Measurements from ENCODE around the gene TNPO2. TPM values are rescaled to one million over a fixed set of nuclear protein-coding genes. Genes with fewer than 3 reads are reported as not detected.

The TNPO2 gene
- 31.5 and 39.0 TPM in 2 replicates for polyA plus RNA-seq

DNA sequence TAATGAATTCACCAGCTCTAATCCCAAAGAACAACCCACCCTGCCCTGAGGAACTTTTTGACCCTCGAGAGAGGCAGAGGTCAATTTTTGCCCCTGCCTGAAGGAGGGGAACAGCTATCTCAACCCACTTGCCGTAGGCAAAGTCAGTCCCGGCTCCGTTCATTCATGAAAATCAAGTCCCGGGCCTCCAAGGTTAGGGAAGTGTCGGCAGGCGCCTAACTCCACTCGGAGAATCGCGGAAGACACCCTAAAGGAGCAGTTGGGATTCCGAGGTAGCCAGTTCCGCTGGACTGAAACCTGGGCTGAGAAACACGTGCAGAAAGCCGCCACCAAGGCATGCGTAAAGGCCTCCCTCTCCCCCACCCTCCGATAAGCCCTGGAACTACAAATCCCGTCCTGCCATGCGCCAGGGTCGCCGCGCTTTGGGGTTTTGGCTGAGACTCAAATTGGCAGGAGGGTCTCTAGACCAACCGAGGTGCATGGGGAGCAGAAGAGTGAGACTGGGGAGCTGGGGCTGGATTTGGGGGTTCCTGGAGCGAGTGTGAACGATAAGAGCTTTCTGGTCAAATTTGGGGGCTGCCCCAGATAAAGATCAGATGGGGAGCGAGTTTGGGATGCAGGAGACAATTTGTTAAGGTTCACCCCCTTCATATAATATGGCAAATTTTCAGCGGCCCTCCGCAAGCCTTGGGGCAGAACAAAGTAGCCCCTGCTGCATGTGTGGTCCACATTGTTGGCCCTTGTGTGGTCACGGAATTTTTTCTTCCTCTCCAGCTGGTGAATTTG, at the start of gene TNPO2:
TNPO2 (minus strand) TSS at position 292 of the 786 bp plus-strand sequence. CDS start 2,955 bp downstream, outside the sequence.

DNA sequence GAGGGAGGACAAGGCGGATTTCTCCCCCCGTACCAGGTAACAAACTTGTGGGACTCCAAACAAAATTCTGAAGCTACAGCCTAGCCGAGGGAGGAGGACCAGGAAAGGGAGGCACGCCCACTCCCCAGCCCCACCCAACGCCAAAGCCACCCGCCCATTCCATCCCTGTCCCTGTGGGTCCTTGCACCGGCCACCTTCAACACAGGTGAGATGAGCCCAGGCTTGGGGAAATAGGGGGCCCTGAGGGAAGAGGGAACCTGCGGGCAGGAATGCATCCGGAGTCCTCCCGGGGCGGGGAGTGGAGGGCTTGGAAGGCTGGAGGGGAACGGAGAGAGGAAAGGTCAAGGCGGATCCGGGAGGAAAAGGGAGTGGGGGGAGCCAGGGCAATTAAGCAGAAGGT, 27.9 kb upstream of the TNPO2 start, which contains the start of gene BEST2:
BEST2 (plus strand) TSS at position 157 of the 400 bp plus-strand sequence. CDS start 802 bp downstream, outside the sequence.

DNA sequence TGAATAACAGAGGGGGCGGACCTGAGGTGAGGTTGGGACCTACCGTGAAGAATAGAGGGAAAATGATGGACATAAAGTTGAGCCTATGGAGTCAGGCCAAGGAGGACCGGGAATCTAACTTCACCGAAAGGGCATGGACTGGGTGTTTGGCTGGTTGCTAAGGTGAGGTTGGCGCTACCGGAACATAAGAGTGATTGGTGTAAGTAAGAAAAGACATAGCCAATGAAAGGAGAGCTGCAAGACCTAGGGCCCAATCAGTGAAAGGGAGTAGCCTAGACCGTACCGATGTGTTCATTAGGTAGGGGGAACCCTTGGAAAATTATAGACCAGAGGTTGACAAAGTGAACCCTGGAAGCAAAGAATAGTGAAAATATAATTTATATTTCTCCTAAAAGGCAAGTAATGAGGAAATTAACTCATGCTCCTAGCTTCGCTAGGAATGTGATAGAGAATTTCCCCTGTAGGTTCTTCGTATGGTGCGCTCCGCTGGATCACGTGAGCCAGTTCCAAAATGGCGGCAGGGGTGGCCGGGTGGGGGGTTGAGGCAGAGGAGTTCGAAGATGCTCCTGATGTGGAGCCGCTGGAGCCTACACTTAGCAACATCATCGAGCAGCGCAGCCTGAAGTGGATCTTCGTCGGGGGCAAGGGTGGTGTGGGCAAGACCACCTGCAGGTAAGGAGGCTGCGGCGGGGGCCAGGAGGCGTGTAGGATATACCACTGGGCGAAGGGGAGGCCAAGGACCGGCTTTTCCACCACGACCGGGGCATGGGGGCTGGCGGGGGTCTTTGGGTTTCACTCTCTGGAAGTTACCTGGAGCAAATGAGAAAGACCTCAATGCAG, 13.5 kb upstream of the TNPO2 start, which contains the start of gene GET3:
GET3 (plus strand) TSS at position 503 of the 840 bp plus-strand sequence; CDS start at position 512, 9 bp downstream.

DNA sequence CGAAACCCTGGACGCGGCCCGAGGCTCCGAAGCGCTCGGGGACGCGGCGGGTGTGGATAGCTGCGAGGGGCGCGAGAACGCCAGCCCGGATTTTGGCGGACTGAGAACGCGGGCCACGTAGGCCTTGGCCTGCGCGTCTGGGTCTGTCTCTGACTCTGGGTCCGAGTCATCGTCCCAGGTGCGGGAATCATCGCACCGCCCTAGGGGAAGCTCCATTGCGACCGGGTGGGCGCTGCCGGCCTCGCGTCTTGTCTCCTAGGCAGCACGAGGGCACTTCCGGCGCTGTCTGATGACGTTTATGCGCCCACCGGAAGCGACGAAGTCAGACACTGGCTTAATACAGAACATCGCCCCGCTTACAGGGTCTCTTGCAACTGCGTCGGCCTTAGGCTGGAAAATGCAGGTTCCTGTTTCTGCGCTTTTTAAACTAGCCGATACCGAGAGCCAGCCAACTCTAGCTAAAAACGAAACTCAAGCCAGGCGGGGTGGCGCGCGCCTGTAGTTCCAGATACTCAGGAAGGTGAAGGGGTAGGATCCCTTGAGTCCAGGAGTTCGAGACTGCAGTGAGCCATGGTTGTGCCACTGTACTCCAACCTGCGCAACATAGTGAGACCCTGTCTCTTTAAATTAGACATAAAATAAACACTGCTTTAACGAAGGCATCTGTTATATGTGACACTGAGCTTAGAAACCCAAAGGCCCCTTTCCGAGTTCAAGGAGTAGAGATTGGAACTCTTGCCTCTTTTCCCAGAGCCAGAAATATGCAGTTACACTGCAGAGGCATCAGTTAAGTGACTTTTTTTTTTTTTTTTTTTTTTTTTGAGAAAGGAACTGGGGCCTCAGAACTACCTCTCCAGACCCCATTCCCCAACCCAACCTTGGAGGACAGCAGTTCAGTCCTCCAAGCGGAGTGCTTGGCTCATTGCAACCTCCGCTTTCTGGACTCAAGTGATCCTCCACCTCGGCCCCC, 27.1 kb downstream of the TNPO2 start, which contains the start of gene FBXW9:
FBXW9 (minus strand) TSS at position 266 of the 970 bp plus-strand sequence; CDS start at position 216, 50 bp downstream.

DNA sequence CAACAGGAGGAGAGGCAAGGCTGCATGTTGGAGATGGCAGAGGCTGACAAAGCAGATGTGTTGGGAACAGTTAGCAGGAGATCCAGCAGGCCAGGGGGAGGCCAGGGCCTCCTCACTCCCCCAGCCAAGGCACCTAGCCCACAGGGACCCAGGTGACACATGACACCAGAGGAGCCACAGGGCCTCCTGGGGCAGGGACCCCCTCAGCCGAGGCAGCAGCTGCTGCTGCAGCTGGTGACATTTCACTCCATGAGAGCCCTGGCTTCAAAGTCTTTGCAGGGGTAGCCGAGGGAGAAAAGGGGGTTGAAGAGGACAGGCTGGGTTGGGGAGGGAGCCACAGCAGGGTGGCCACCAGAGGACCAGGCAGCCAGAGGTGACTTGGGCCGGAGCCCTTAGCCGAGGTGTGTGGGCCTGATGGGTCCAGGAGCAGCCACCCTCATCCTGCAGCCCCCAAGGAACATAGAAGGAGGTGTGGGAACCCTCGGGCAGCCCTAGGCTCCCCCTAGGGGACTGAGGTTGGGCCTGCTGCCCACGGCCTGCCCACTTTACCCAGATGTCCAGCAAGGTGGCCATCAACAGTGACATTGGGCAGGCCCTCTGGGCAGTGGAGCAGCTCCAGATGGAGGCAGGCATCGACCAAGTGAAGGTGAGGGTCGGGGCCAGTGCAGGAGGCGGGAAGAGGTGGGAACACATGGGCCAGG, 36.1 kb downstream of the TNPO2 start, which contains the start of gene GNG14:
GNG14 (plus strand) TSS at position 503 of the 701 bp plus-strand sequence; CDS start at position 554, 51 bp downstream.

DNA sequence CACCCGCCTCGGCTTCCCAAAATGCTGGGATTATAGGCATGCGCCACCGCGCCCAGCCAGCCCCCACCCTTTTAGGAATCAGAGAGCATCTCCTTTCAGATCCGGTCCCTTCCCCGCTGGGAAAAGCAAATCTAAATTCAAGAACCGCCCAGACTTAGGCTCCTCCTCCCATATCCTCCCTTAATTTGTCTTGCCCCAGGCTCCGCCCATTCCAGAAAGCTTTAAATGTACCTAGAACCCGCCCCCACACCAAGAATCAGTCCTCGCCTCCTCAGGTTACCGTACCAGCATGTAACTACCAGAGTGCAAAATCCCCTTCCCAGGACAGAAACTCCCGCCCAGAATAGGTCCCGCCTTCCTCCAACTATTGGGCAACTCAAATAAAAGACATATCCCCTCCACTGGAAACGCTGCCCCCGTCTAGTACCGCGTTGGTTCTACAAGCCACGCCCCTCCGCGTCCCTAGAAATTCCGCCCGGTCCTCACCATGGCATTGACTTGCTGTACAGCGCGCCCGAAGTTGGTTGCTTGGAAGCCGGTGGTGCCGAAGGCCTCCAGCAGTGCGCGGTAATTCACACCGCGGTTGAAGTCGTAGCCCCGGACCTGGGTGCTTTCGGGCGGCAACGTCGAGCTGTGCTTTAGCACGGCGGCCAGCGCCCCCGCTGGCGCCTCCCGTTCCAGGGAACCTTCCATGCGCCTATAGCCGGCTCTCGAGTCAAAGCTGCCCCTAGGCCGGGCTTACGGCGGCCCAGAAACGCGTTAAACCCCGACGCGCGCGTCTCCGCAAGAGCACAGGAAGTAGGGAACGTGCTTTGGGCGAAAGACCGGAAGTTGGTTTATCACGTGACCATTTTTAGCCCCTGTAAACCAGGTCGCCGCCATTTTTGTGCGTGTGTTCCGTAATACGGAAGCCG, 42.4 kb downstream of the TNPO2 start, which contains the start of gene DHPS:
DHPS (minus strand) TSS at position 807 of the 914 bp plus-strand sequence; CDS start at position 693, 114 bp downstream.

DNA sequence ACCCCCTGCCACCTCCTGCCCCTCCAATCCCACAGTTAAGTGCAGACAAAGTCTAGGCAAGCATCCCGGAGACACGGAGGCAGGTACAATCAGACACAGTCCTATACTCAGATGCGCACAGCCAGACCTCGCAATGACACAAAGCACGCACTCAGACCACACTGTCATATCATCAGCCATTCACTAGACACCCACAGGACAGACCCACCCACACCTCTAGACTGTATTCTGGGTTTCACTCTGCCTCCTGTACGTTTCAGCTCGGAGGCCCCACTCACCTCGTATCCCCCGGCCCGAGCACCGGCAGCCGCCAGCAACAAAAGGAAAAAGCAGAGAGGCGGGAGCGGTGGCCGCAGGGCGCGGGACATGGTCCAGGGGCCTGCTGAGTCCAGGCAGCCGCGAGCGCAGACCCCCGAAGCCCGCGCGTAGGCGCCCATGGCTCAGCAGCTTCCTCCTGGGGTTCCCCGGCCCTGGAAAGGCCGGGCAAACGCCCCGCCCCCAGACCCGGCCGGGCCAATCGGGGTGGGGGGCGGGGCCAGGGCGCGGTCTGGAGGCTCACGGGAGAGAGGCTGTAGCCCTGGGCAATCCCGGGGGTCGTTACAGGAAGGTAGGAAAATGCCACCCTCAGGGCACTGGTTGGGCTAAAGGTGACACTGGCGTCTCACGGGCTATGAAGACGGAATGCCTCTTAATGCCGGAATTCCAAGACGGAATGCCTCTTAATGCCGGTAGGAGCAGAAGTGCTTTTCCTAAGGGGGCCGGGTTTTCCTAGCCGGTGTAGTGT, 57.3 kb downstream of the TNPO2 start, which contains the start of the genes MAN2B1 and WDR83:
MAN2B1 (minus strand) TSS at position 478 of the 784 bp plus-strand sequence; CDS start at position 437, 41 bp downstream.
WDR83 (plus strand) TSS at position 543 of the 784 bp plus-strand sequence. CDS start 2,984 bp downstream, outside the sequence.

Other genes with a start within 250 kb of the TNPO2 start
- gene ZNF709, start 239.1 kb downstream of the TNPO2 start, polyA plus RNA-seq, result 2.4 and 4.3 TPM in 2 replicates
- gene ZNF564, start 172.4 kb downstream of the TNPO2 start, polyA plus RNA-seq, result 1.0 and 4.2 TPM in 2 replicates
- gene ZNF490, start 113.1 kb downstream of the TNPO2 start, polyA plus RNA-seq, result 2.1 and 3.1 TPM in 2 replicates
- gene ZNF791, start 113.0 kb downstream of the TNPO2 start, polyA plus RNA-seq, result 11.3 and 13.7 TPM in 2 replicates
- 2.5 TPM in 1 of 2 replicates, not detected in the other for gene MAN2B1, start 57.2 kb downstream of the TNPO2 start, polyA plus RNA-seq
- gene WDR83, start 57.1 kb downstream of the TNPO2 start, polyA plus RNA-seq, result 15.0 and 22.2 TPM in 2 replicates
- 54.0 and 71.6 TPM in 2 replicates for gene DHPS, start 42.1 kb downstream of the TNPO2 start, polyA plus RNA-seq
- not detected in 2 replicates for gene GNG14, start 35.9 kb downstream of the TNPO2 start, polyA plus RNA-seq
- 0.31 and 0.50 TPM in 2 replicates for gene FBXW9, start 27.3 kb downstream of the TNPO2 start, polyA plus RNA-seq
- gene TRIR, start 10.8 kb upstream of the TNPO2 start, polyA plus RNA-seq, result 64.1 and 73.9 TPM in 2 replicates
- 20.2 and 38.0 TPM in 2 replicates for gene GET3, start 13.6 kb upstream of the TNPO2 start, polyA plus RNA-seq
- not detected in 2 replicates for gene BEST2, start 27.9 kb upstream of the TNPO2 start, polyA plus RNA-seq
- 16.2 and 27.2 TPM in 2 replicates for gene HOOK2, start 51.6 kb upstream of the TNPO2 start, polyA plus RNA-seq
- gene JUNB, start 67.6 kb upstream of the TNPO2 start, polyA plus RNA-seq, result 1.1 TPM in 1 of 2 replicates, not detected in the other
- gene PRDX2, start 77.9 kb upstream of the TNPO2 start, polyA plus RNA-seq, result 1,541 and 1,786 TPM in 2 replicates
- 3.0 TPM in 1 of 2 replicates, not detected in the other for gene THSD8, start 78.1 kb upstream of the TNPO2 start, polyA plus RNA-seq
- gene RNASEH2A, start 82.7 kb upstream of the TNPO2 start, polyA plus RNA-seq, result 0.42 and 6.5 TPM in 2 replicates
- gene RTBDN, start 110.6 kb upstream of the TNPO2 start, polyA plus RNA-seq, result 8.2 TPM in 1 of 2 replicates, not detected in the other
- gene MAST1, start 114.6 kb upstream of the TNPO2 start, polyA plus RNA-seq, result 2.5 and 5.0 TPM in 2 replicates
- gene DNASE2, start 157.5 kb upstream of the TNPO2 start, polyA plus RNA-seq, result 1.5 and 2.8 TPM in 2 replicates
- not detected in 2 replicates for gene KLF1, start 163.3 kb upstream of the TNPO2 start, polyA plus RNA-seq
- 7.2 and 8.1 TPM in 2 replicates for gene GCDH, start 167.2 kb upstream of the TNPO2 start, polyA plus RNA-seq
- not detected in 2 replicates for gene SYCE2, start 195.4 kb upstream of the TNPO2 start, polyA plus RNA-seq
- 39.0 and 40.7 TPM in 2 replicates for gene FARSA, start 209.8 kb upstream of the TNPO2 start, polyA plus RNA-seq
- 1,157 and 1,633 TPM in 2 replicates for gene CALR, start 214.7 kb upstream of the TNPO2 start, polyA plus RNA-seq
- 35.9 and 39.6 TPM in 2 replicates for gene RAD23A, start 221.9 kb upstream of the TNPO2 start, polyA plus RNA-seq
- 11.9 and 15.4 TPM in 2 replicates for gene GADD45GIP1, start 233.3 kb upstream of the TNPO2 start, polyA plus RNA-seq
- not detected in 2 replicates for gene DAND5, start 245.6 kb upstream of the TNPO2 start, polyA plus RNA-seq

All from Purkinje cell (primary cell).